Inflammatory macrophage (primary cell): ENCODE results near the gene STARD10.

Experiments used
- DNase-seq, 2 donors: peaks; one replicate each; pipeline ENCODE4 v3.0.0-alpha.2; 2020 to 2022

Gene STARD10

GRCh38 chr11:72762641-72763304, 31.1 kb downstream of the STARD10 start:
- DNase-seq, result peak in 1 of 2 donors; percentile 48

- peak; percentile 48 to 77 for DNase-seq
Measured at GRCh38 chr11:72760539-72761405, 33.1 kb downstream of the STARD10 start.

- no peak for DNase-seq
Measured at GRCh38 chr11:72759468-72759985, 34.3 kb downstream of the STARD10 start.

GRCh38 chr11:72758690-72759389, 35.0 kb downstream of the STARD10 start:
- peak; percentile 65 to 81 for DNase-seq

- peak in 1 of 2 donors; percentile 26 for DNase-seq
Measured at GRCh38 chr11:72758304-72758689, 35.5 kb downstream of the STARD10 start.

- DNase-seq, result peak in 1 of 2 donors; percentile 8
Measured at GRCh38 chr11:72755713-72756285, 38.0 kb downstream of the STARD10 start.

- DNase-seq, result no peak
Measured at GRCh38 chr11:72754544-72755155, 39.2 kb downstream of the STARD10 start.

- DNase-seq, result no peak
Measured at GRCh38 chr11:72754149-72754543, 39.7 kb downstream of the STARD10 start.

GRCh38 chr11:72753341-72754148, 40.3 kb downstream of the STARD10 start:
- peak; percentile 28 to 42 for DNase-seq

GRCh38 chr11:72752088-72752914, 41.5 kb downstream of the STARD10 start, which contains the start of gene ARAP1:
ARAP1 (minus strand) TSS chr11:72752408; CDS start chr11:72727128, 25,280 bp downstream.
- peak; percentile 69 to 77 for DNase-seq

- DNase-seq, result no peak
Measured at GRCh38 chr11:72751116-72752087, 42.4 kb downstream of the STARD10 start.

GRCh38 chr11:72750556-72751115, 43.2 kb downstream of the STARD10 start:
- DNase-seq, result no peak

GRCh38 chr11:72750086-72750485, 43.8 kb downstream of the STARD10 start:
- no peak for DNase-seq

- no peak for DNase-seq
Measured at GRCh38 chr11:72747289-72747855, 46.5 kb downstream of the STARD10 start.

GRCh38 chr11:72746821-72747220, 47.0 kb downstream of the STARD10 start:
- DNase-seq, result no peak

GRCh38 chr11:72745925-72746550, 47.8 kb downstream of the STARD10 start:
- no peak for DNase-seq

GRCh38 chr11:72745511-72745910, 48.3 kb downstream of the STARD10 start:
- DNase-seq, result no peak

GRCh38 chr11:72744474-72744873, 49.4 kb downstream of the STARD10 start:
- DNase-seq, result no peak
